IPS-18a (cell line): ENCODE data around the gene COL9A3.
A peak's percentile ranks its signal among the peaks of the same experiment; 100 is the strongest.
"Not testable (repeated sequence)": the region's sequence is repeated elsewhere in the genome, so short reads cannot be mapped to it uniquely, and the experiment has no call there.

Experiments used
- H3K27ac ChIP-seq: one replicate; pipeline ENCODE4 v1.5.1; 2013; ENCODE audit warnings: low read length
- H3K27me3 ChIP-seq: one replicate; pipeline ENCODE4 v1.6.1; 2013; ENCODE audit warnings: mild to moderate bottlenecking, low read length; ENCODE audit not compliant: control insufficient read depth, insufficient read depth
- H3K36me3 ChIP-seq: one replicate; pipeline ENCODE4 v1.6.1; 2013; ENCODE audit warnings: low read depth, low read length; ENCODE audit not compliant: control insufficient read depth
- H3K4me1 ChIP-seq: one replicate; pipeline ENCODE4 v1.6.1; 2013; ENCODE audit warnings: low read depth, low read length; ENCODE audit not compliant: control insufficient read depth
- H3K4me3 ChIP-seq: one replicate; pipeline ENCODE4 v1.5.1; 2013; ENCODE audit warnings: low read length
- H3K9ac ChIP-seq: one replicate; pipeline ENCODE4 v1.6.1; 2013; ENCODE audit warnings: mild to moderate bottlenecking, low read length, moderate library complexity
- H3K9me3 ChIP-seq: one replicate; pipeline ENCODE4 v1.6.1; 2013; ENCODE audit warnings: low read depth, low read length; ENCODE audit not compliant: control insufficient read depth

The COL9A3 gene

DNA sequence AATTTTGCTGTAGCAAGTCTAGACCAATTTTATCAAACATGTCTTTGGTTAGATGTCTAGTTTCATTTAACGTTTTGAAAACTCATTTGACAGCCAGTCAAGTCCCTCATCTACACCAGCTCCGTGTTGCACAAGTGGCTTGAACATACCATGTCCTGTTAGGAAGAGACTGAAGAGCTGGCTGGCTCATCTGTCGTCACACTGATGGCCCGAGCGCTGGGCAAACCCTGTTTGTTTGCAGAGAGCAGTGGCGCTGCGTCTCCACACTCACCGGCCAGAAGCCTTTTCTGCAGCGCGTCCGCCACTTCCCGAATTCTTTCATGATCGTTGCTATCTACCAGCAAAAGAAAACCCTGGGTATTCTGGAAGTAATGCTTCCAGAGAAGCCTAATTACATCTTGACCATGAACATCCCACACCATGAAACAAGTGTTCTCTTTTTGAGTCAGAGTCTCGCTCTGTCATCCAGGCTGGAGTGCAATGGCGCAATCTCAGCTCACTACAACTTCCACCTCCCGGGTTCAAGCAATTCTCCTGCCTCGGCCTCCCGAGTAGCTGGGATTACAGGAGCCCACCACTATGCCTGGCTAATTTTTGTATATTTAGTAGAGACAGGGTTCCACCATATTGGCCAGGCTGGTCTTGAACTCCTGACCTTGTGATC, 55.5 kb downstream of the COL9A3 start:
- no peak overlapping the region for H3K4me3 ChIP-seq
- H3K4me1 ChIP-seq: no peaks in the 10 kb centered on the region
- H3K36me3 ChIP-seq: no peaks in the 10 kb centered on the region
- H3K9ac ChIP-seq: no peak overlapping the region
- H3K27ac ChIP-seq: no peak overlapping the region
- no peaks in the 10 kb centered on the region for H3K9me3 ChIP-seq
- no peaks in the 10 kb centered on the region for H3K27me3 ChIP-seq

GRCh38 chr20:62872862-62873261, 56.0 kb downstream of the COL9A3 start:
- no peaks in the 10 kb centered on the region for H3K9me3 ChIP-seq
- no peaks in the 10 kb centered on the region for H3K36me3 ChIP-seq
- no peaks in the 10 kb centered on the region for H3K4me1 ChIP-seq
- no peak overlapping the region for H3K27ac ChIP-seq
- H3K4me3 ChIP-seq: no peak overlapping the region
- no peak overlapping the region for H3K9ac ChIP-seq
- no peaks in the 10 kb centered on the region for H3K27me3 ChIP-seq

- no peaks in the 10 kb centered on the region for H3K36me3 ChIP-seq
- H3K4me1 ChIP-seq: peaks cover 2% of the 10 kb centered on the region
- H3K27ac ChIP-seq: no peak overlapping the region
- no peak overlapping the region for H3K9ac ChIP-seq
- no peaks in the 10 kb centered on the region for H3K9me3 ChIP-seq
- H3K4me3 ChIP-seq: no peak overlapping the region
- no peaks in the 10 kb centered on the region for H3K27me3 ChIP-seq
Measured at GRCh38 chr20:62873280-62873679, 56.4 kb downstream of the COL9A3 start.

GRCh38 chr20:62873681-62874031, 56.8 kb downstream of the COL9A3 start:
- H3K9ac ChIP-seq, H3K4me3 ChIP-seq, H3K27me3 ChIP-seq, H3K27ac ChIP-seq, H3K36me3 ChIP-seq, H3K4me1 ChIP-seq, H3K9me3 ChIP-seq: not testable (repeated sequence)

- peaks cover 10% of the 10 kb centered on the region for H3K27me3 ChIP-seq
- no peak overlapping the region for H3K4me3 ChIP-seq
- H3K4me1 ChIP-seq: peaks cover 5% of the 10 kb centered on the region
- H3K9ac ChIP-seq: no peak overlapping the region
- no peaks in the 10 kb centered on the region for H3K36me3 ChIP-seq
- H3K27ac ChIP-seq: no peak overlapping the region
- H3K9me3 ChIP-seq: no peaks in the 10 kb centered on the region
Measured at GRCh38 chr20:62874964-62875344, 58.1 kb downstream of the COL9A3 start.

GRCh38 chr20:62875419-62876361, 58.8 kb downstream of the COL9A3 start:
- H3K9ac ChIP-seq: no peak overlapping the region
- no peaks in the 10 kb centered on the region for H3K9me3 ChIP-seq
- H3K4me3 ChIP-seq: no peak overlapping the region
- H3K4me1 ChIP-seq: peaks cover 5% of the 10 kb centered on the region
- H3K27ac ChIP-seq: no peak overlapping the region
- no peaks in the 10 kb centered on the region for H3K36me3 ChIP-seq
- peaks cover 10% of the 10 kb centered on the region for H3K27me3 ChIP-seq

DNA sequence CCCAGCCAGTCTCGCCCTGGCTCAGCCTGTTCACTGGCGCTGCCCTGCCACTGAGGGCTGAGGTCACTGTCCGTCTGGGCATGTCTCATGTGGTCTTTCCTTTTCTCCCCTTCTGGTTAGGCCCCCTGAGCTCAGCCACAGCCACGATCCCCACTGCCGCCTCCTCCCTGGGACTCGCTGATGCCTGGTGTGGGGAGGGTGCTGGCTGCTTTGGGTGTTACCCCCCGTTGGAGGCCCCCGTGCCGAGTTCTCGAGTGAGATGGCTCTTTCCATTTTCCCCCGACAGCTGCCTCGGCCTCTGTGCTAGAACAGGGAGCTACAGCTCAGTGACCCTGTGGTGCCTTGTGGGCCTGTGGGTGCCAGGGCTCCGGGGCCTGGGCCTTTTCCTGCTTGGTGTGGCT, 59.7 kb downstream of the COL9A3 start:
- no peak overlapping the region for H3K4me3 ChIP-seq
- H3K4me1 ChIP-seq: peaks cover 5% of the 10 kb centered on the region
- peaks cover 10% of the 10 kb centered on the region for H3K27me3 ChIP-seq
- no peak overlapping the region for H3K9ac ChIP-seq
- no peak overlapping the region for H3K27ac ChIP-seq
- no peaks in the 10 kb centered on the region for H3K36me3 ChIP-seq
- no peaks in the 10 kb centered on the region for H3K9me3 ChIP-seq

GRCh38 chr20:62876902-62877816, 60.3 kb downstream of the COL9A3 start:
- peaks cover 10% of the 10 kb centered on the region for H3K27me3 ChIP-seq
- H3K4me1 ChIP-seq: peaks cover 5% of the 10 kb centered on the region
- H3K4me3 ChIP-seq: no peak overlapping the region
- no peaks in the 10 kb centered on the region for H3K36me3 ChIP-seq
- H3K9ac ChIP-seq: no peak overlapping the region
- no peak overlapping the region for H3K27ac ChIP-seq
- no peaks in the 10 kb centered on the region for H3K9me3 ChIP-seq

DNA sequence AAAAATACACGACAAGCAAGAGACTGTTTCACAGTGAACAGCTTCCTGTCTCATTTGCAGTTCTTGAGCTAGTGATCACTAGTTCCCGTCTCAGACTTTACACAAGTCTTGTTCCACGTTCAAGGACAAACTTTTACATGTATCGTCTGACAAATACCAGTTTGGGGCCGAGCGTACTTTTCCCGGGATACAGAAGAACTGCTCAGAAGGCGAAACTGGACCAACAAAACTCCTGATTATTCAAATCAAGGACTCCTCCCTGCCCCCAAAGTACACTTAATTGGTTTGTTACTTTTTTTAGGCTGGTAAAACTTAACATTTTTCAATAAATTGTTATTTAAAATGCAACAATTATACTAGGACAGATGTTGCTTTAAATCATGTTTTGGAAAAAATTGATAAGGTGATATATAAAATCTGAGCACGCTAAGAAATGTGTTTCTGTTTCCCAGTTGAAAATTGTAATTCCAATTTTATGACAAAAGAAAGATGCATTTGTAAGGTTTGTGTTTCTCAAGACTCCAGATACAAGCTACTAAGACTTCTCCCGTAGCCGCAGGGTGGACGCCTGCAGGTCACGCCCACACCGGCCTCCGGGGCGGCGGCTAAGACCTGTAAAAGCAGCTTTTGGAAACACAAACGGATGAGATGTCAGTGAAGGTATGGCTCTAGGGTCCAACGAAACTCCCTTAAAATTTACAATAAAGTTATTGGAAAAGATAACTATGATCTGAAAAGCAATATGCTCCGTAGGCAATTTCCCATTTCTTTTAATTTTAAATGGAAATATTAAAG, 61.6 kb downstream of the COL9A3 start:
- H3K27me3 ChIP-seq: peaks cover 10% of the 10 kb centered on the region
- H3K4me1 ChIP-seq: peaks cover 5% of the 10 kb centered on the region
- H3K4me3 ChIP-seq: no peak overlapping the region
- H3K27ac ChIP-seq: no peak overlapping the region
- no peak overlapping the region for H3K9ac ChIP-seq
- H3K9me3 ChIP-seq: no peaks in the 10 kb centered on the region
- H3K36me3 ChIP-seq: no peaks in the 10 kb centered on the region

GRCh38 chr20:62879275-62880146, 62.7 kb downstream of the COL9A3 start:
- Histone ChIP-seq H3K27ac (no peak overlapping the region), H3K4me1 (peaks cover 9% of the 10 kb centered on the region), H3K36me3 (no peaks in the 10 kb centered on the region), H3K27me3 (peaks cover 10% of the 10 kb centered on the region), H3K9ac (no peak overlapping the region), H3K9me3 (no peaks in the 10 kb centered on the region), H3K4me3 (peak overlapping the region; percentile 33)
